HepG2 (cell line): Measurements from ENCODE around the gene IKZF3. TPM values are rescaled to one million over a fixed set of nuclear protein-coding genes. Genes with fewer than 3 reads are reported as not detected.

Experiments
- ATAD3A ChIP-seq: sonication (generic); formaldehyde crosslinking; IDR thresholded peaks from 2 replicates; pipeline ENCODE4 v1.4.0; 2020; ENCODE audit warnings: missing genetic modification reagents
- CHD4 ChIP-seq: fragments of 200-600 bp; sonication (generic); IDR thresholded peaks from 2 replicates; pipeline ENCODE4 v1.7.0; 2017; ENCODE audit warnings: mild to moderate bottlenecking, low read length, borderline replicate concordance
- ETV6 ChIP-seq: sonication (generic); formaldehyde crosslinking; conservative IDR thresholded peaks from 2 replicates; pipeline ENCODE4 v1.4.0; 2020; ENCODE audit warnings: missing genetic modification reagents
- HCFC1 ChIP-seq: fragments of 150-350 bp; IDR thresholded peaks from 2 replicates; pipeline ENCODE4 v1.6.1; 2014; ENCODE audit warnings: low read depth, low read length
- IRF2 ChIP-seq: IDR thresholded peaks from 2 replicates; pipeline ENCODE4 v1.6.1; 2018; ENCODE audit warnings: missing genetic modification reagents, missing compliant biosample characterization
- MATR3 ChIP-seq: sonication (generic); formaldehyde crosslinking; IDR thresholded peaks from 2 replicates; pipeline ENCODE4 v1.4.0; 2020; ENCODE audit warnings: missing genetic modification reagents
- NONO ChIP-seq, 2 experiments: fragments of 450-650 bp in 1 of 2; sonication (generic) in 1 of 2; formaldehyde crosslinking in 1 of 2; IDR thresholded peaks in 1 of 2; conservative IDR thresholded peaks in 1 of 2; 2 replicates each; pipeline versions ENCODE4 v1.6.1 to v1.8.0; 2017 to 2022; ENCODE audit warnings: mild to moderate bottlenecking in 1 of 2, missing genetic modification reagents in 1 of 2, moderate library complexity in 1 of 2
- REPIN1 ChIP-seq: sonication (generic); formaldehyde crosslinking; IDR thresholded peaks from 2 replicates; pipeline ENCODE4 v1.8.0; 2022; ENCODE audit warnings: missing genetic modification reagents, low read depth, mild to moderate bottlenecking, borderline replicate concordance
- SIN3B ChIP-seq: fragments of 150-350 bp; IDR thresholded peaks from 2 replicates; pipeline ENCODE4 v1.6.1; 2014; ENCODE audit warnings: low read length
- TAF1 ChIP-seq: sonication (generic); formaldehyde crosslinking; IDR thresholded peaks from 2 replicates; pipeline ENCODE4 v1.4.0; 2020; ENCODE audit warnings: missing genetic modification reagents
- ZNF234 ChIP-seq: sonication (generic); formaldehyde crosslinking; conservative IDR thresholded peaks from 2 replicates; pipeline ENCODE4 v1.5.1; 2020; ENCODE audit warnings: mild to moderate bottlenecking, missing genetic modification reagents
- ZNF296 ChIP-seq: sonication (generic); formaldehyde crosslinking; conservative IDR thresholded peaks from 2 replicates; pipeline ENCODE4 v1.5.0; 2020; ENCODE audit warnings: mild to moderate bottlenecking, missing genetic modification reagents
- ZNF451 ChIP-seq: sonication (generic); formaldehyde crosslinking; IDR thresholded peaks from 2 replicates; pipeline ENCODE4 v1.5.0; 2020; ENCODE audit warnings: mild to moderate bottlenecking, missing genetic modification reagents
- ZNF496 ChIP-seq: sonication (generic); formaldehyde crosslinking; IDR thresholded peaks from 2 replicates; pipeline ENCODE4 v1.8.1; 2023; ENCODE audit warnings: mild to moderate bottlenecking, moderate library complexity, missing genetic modification reagents; ENCODE audit not compliant: insufficient replicate concordance
- ZNF572 ChIP-seq: sonication (generic); formaldehyde crosslinking; IDR thresholded peaks from 2 replicates; pipeline ENCODE4 v1.5.1; 2020; ENCODE audit warnings: mild to moderate bottlenecking, missing genetic modification reagents
- ZNF83 ChIP-seq: sonication (generic); formaldehyde crosslinking; IDR thresholded peaks from 2 replicates; pipeline ENCODE4 v1.4.0; 2020; ENCODE audit warnings: missing genetic modification reagents, mild to moderate bottlenecking, borderline replicate concordance
- ZNF879 ChIP-seq: sonication (generic); formaldehyde crosslinking; IDR thresholded peaks from 2 replicates; pipeline ENCODE4 v1.8.1; 2023; ENCODE audit warnings: missing genetic modification reagents
- polyA plus RNA-seq, 8 experiments: library from polyadenylated mRNA; depleted of rRNA in 3 of 8; stranded (reverse) in 7 of 8; unstranded in 1 of 8; fragments of >200 nt; fragmentation: Illumina TruSeq in 4 of 8; extraction: Trizol in 4 of 8; gene quantifications; 2 replicates each; pipeline versions ENCODE4 v1.2.1 to v1.2.3, GENCODE V29; 2011 to 2016; ENCODE audit warnings: low read depth in 4 of 8, missing spikeins in 1 of 8, mixed read lengths in 1 of 8; ENCODE audit not compliant: insufficient read depth in 1 of 8
- total RNA-seq, 5 experiments: library from RNA; depleted of rRNA; stranded (reverse); fragments of >200 nt; fragmentation: Illumina TruSeq; extraction: Trizol; gene quantifications; 2 replicates each; pipeline ENCODE4 v1.2.3, GENCODE V29; 2016; ENCODE audit warnings: low read depth in 1 of 5
- TF ChIP-seq, protein P1 (sequence below): sonication (generic); formaldehyde crosslinking; IDR thresholded peaks from 2 replicates; pipeline ENCODE4 v1.5.0; 2020; ENCODE audit warnings: mild to moderate bottlenecking, missing genetic modification reagents, moderate library complexity
- TF ChIP-seq, protein P2 (sequence below): sonication (generic); formaldehyde crosslinking; IDR thresholded peaks from 2 replicates; pipeline ENCODE4 v1.5.0; 2020; ENCODE audit warnings: missing genetic modification reagents
- TF ChIP-seq, protein P3 (sequence below): sonication (generic); formaldehyde crosslinking; IDR thresholded peaks from 2 replicates; pipeline ENCODE4 v1.5.0; 2020; ENCODE audit warnings: mild to moderate bottlenecking, low read depth, missing genetic modification reagents, borderline replicate concordance
- TF ChIP-seq, protein P4 (sequence below): IDR thresholded peaks from 2 replicates; pipeline ENCODE4 v1.6.1; 2016; ENCODE audit warnings: missing compliant biosample characterization, missing genetic modification reagents, borderline replicate concordance
- TF ChIP-seq, protein P5 (sequence below): sonication (generic); formaldehyde crosslinking; IDR thresholded peaks from 2 replicates; pipeline ENCODE4 v1.4.0; 2020; ENCODE audit warnings: missing genetic modification reagents, borderline replicate concordance

Gene IKZF3
- total and polyA plus RNA-seq, 2 of the 13 experiments (the other 11 are each of a cell fraction or from before 2014, with no cell fraction given): not detected

DNA sequence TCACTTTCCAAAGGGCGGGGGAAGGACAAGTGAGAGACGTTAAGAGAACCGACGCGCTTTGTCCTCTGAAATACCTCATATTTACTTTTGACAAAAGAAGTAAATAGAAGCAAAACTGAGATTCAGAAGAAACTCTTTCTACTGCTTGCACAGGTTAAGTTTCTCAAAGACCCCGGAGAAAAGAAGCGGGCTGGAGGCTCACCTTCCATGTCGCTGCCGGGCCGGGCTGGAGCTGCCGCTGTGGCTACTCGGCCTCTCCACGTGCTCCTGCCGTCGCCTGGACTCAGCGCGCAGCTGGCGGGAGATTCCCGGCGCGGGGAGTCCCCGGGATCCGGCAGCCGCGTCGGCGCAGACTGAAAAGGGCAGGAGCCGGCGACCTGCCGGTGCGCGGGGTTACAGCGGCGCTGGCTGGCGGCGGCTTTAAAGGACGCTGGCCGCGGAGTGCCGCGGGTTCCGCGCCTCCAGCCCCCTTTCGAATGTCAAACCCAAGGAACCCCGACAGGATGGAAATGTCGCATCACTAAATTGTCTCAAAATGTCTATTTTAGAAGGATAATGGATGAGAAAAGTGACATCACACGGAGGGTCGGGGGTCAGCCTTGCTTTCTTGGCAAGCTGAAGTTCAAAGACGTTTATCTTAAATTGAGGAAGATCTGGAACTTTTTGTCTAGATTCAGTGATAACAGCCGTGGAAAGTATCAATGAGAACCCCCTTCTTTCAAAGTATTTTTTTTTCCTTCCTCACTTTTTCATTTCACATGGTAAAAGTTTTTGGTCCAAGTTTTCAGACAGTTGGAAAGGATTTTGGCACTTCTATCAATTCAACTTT lies at the start of gene IKZF3 (continued):
- TF ChIP-seq, protein P1, sequence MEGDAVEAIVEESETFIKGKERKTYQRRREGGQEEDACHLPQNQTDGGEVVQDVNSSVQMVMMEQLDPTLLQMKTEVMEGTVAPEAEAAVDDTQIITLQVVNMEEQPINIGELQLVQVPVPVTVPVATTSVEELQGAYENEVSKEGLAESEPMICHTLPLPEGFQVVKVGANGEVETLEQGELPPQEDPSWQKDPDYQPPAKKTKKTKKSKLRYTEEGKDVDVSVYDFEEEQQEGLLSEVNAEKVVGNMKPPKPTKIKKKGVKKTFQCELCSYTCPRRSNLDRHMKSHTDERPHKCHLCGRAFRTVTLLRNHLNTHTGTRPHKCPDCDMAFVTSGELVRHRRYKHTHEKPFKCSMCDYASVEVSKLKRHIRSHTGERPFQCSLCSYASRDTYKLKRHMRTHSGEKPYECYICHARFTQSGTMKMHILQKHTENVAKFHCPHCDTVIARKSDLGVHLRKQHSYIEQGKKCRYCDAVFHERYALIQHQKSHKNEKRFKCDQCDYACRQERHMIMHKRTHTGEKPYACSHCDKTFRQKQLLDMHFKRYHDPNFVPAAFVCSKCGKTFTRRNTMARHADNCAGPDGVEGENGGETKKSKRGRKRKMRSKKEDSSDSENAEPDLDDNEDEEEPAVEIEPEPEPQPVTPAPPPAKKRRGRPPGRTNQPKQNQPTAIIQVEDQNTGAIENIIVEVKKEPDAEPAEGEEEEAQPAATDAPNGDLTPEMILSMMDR (CRISPR knock-in tag): peak; percentile 83
- no peak for TF ChIP-seq CHD4
- TF ChIP-seq, protein P2, sequence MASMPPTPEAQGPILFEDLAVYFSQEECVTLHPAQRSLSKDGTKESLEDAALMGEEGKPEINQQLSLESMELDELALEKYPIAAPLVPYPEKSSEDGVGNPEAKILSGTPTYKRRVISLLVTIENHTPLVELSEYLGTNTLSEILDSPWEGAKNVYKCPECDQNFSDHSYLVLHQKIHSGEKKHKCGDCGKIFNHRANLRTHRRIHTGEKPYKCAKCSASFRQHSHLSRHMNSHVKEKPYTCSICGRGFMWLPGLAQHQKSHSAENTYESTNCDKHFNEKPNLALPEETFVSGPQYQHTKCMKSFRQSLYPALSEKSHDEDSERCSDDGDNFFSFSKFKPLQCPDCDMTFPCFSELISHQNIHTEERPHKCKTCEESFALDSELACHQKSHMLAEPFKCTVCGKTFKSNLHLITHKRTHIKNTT (CRISPR knock-in tag): no peak
- peak; percentile 96 for TF ChIP-seq ZNF83 (CRISPR knock-in tag)
- TF ChIP-seq MATR3 (CRISPR knock-in tag): no peak
- TF ChIP-seq ZNF451 (CRISPR knock-in tag): peak; percentile 97
- peak; percentile 97 for TF ChIP-seq ZNF879
- TF ChIP-seq NONO (IDR thresholded peaks at IDR 0.05): no peak
- peak; percentile 60; the same call in 1 of the 2 replicates for TF ChIP-seq NONO (CRISPR knock-in tag; conservative IDR thresholded peaks at IDR 0.05)
- peak; percentile 95 for TF ChIP-seq ETV6 (CRISPR knock-in tag)
- TF ChIP-seq ZNF234 (CRISPR knock-in tag): peak; percentile 85
- TF ChIP-seq, protein P3, sequence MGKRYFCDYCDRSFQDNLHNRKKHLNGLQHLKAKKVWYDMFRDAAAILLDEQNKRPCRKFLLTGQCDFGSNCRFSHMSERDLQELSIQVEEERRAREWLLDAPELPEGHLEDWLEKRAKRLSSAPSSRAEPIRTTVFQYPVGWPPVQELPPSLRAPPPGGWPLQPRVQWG (CRISPR knock-in tag): no peak
- TF ChIP-seq, protein P4, sequence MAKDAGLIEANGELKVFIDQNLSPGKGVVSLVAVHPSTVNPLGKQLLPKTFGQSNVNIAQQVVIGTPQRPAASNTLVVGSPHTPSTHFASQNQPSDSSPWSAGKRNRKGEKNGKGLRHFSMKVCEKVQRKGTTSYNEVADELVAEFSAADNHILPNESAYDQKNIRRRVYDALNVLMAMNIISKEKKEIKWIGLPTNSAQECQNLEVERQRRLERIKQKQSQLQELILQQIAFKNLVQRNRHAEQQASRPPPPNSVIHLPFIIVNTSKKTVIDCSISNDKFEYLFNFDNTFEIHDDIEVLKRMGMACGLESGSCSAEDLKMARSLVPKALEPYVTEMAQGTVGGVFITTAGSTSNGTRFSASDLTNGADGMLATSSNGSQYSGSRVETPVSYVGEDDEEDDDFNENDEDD (CRISPR knock-in tag): peak; percentile 100
- TF ChIP-seq, protein P5, sequence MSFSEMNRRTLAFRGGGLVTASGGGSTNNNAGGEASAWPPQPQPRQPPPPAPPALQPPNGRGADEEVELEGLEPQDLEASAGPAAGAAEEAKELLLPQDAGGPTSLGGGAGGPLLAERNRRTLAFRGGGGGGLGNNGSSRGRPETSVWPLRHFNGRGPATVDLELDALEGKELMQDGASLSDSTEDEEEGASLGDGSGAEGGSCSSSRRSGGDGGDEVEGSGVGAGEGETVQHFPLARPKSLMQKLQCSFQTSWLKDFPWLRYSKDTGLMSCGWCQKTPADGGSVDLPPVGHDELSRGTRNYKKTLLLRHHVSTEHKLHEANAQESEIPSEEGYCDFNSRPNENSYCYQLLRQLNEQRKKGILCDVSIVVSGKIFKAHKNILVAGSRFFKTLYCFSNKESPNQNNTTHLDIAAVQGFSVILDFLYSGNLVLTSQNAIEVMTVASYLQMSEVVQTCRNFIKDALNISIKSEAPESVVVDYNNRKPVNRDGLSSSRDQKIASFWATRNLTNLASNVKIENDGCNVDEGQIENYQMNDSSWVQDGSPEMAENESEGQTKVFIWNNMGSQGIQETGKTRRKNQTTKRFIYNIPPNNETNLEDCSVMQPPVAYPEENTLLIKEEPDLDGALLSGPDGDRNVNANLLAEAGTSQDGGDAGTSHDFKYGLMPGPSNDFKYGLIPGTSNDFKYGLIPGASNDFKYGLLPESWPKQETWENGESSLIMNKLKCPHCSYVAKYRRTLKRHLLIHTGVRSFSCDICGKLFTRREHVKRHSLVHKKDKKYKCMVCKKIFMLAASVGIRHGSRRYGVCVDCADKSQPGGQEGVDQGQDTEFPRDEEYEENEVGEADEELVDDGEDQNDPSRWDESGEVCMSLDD (CRISPR knock-in tag): peak; percentile 91; the same call in 1 of the 2 replicates
- no peak for TF ChIP-seq ATAD3A (CRISPR knock-in tag)
- TF ChIP-seq HCFC1: no peak
- TF ChIP-seq REPIN1 (CRISPR knock-in tag): peak; percentile 96
- TF ChIP-seq ZNF572 (CRISPR knock-in tag): 0 out of 2 replicates have a peak, but pooled peaks have one; percentile 86
- TF ChIP-seq IRF2 (CRISPR knock-in tag): peak; percentile 84
- TF ChIP-seq SIN3B: no peak
- TF ChIP-seq ZNF296 (CRISPR knock-in tag): peak; percentile 84
- no peak for TF ChIP-seq ZNF496 (CRISPR knock-in tag)
- peak; percentile 40; the same call in 1 of the 2 replicates for TF ChIP-seq TAF1 (CRISPR knock-in tag)
